Activated naive CD8-positive, alpha-beta T cell treated with anti-CD3 and anti-CD28 coated beads for 36 hours (primary cell): Measurements from ENCODE around the gene XYLT1. TPM values are rescaled to one million over a fixed set of nuclear protein-coding genes. Genes with fewer than 3 reads are reported as not detected.
A peak's percentile ranks its signal among the peaks of the same experiment; 100 is the strongest.

Experiments
- DNase-seq: peaks from one replicate; pipeline ENCODE4 v3.0.0; 2021
- H3K27ac Mint-ChIP-seq: one replicate; pipeline ENCODE4 v1.8.0; 2022; ENCODE audit warnings: mild to moderate bottlenecking, moderate library complexity, mixed read lengths
- H3K27me3 Mint-ChIP-seq: one replicate; pipeline ENCODE4 v1.8.0; 2022; ENCODE audit warnings: mild to moderate bottlenecking, mixed read lengths
- H3K36me3 Mint-ChIP-seq: one replicate; pipeline ENCODE4 v1.8.0; 2021; ENCODE audit warnings: mild to moderate bottlenecking, mixed read lengths
- H3K4me1 Mint-ChIP-seq: one replicate; pipeline ENCODE4 v1.8.0; 2021; ENCODE audit warnings: mixed read lengths
- H3K4me3 Mint-ChIP-seq: one replicate; pipeline ENCODE4 v1.8.0; 2022; ENCODE audit warnings: mild to moderate bottlenecking, moderate library complexity, mixed read lengths
- H3K9me3 Mint-ChIP-seq: one replicate; pipeline ENCODE4 v1.8.0; 2022; ENCODE audit warnings: mixed read lengths
- total RNA-seq, 2 experiments: library from RNA; stranded (reverse); gene quantifications; one replicate each; pipeline ENCODE4 v1.2.3, GENCODE V29; 2021

Gene XYLT1
- total RNA-seq, 2 experiments from 2014 or later = 4.1 to 4.6 TPM

GRCh38 chr16:17365591-17366298 is 105.0 kb downstream of the XYLT1 start:
- peaks cover 18% of the 10 kb centered on the region for H3K36me3 Mint-ChIP-seq
- peaks cover 9% of the 10 kb centered on the region for H3K9me3 Mint-ChIP-seq
- peak overlapping the region; percentile 16 for H3K27ac Mint-ChIP-seq
- peaks cover 95% of the 10 kb centered on the region for H3K4me1 Mint-ChIP-seq
- H3K27me3 Mint-ChIP-seq = no peaks in the 10 kb centered on the region
- DNase-seq = no peak
- H3K4me3 Mint-ChIP-seq = no peak overlapping the region

- Mint-ChIP-seq H3K9me3 (peaks cover 9% of the 10 kb centered on the region), H3K27ac (peak overlapping the region; percentile 9), H3K36me3 (peaks cover 18% of the 10 kb centered on the region), H3K4me3 (no peak overlapping the region), H3K4me1 (peaks cover 95% of the 10 kb centered on the region), H3K27me3 (no peaks in the 10 kb centered on the region)
- DNase-seq = no peak
Observed at GRCh38 chr16:17365211-17365541, 105.6 kb downstream of the XYLT1 start.

- Mint-ChIP-seq H3K27me3 (no peaks in the 10 kb centered on the region), H3K4me1 (peaks cover 95% of the 10 kb centered on the region)
Observed at GRCh38 chr16:17364319-17365210, 106.2 kb downstream of the XYLT1 start.

GRCh38 chr16:17362946-17363345 is 107.8 kb downstream of the XYLT1 start:
- H3K27ac Mint-ChIP-seq = peak overlapping the region; percentile 32
- DNase-seq = no peak
- peaks cover 95% of the 10 kb centered on the region for H3K4me1 Mint-ChIP-seq
- peaks cover 12% of the 10 kb centered on the region for H3K36me3 Mint-ChIP-seq
- no peaks in the 10 kb centered on the region for H3K27me3 Mint-ChIP-seq
- peaks cover 9% of the 10 kb centered on the region for H3K9me3 Mint-ChIP-seq
- H3K4me3 Mint-ChIP-seq = no peak overlapping the region

More at GRCh38 chr16:17364319-17365210, 106.2 kb downstream of the XYLT1 start:
- peaks cover 18% of the 10 kb centered on the region for H3K36me3 Mint-ChIP-seq
- H3K9me3 Mint-ChIP-seq = peaks cover 9% of the 10 kb centered on the region
- peak overlapping the region; percentile 82 for H3K27ac Mint-ChIP-seq
- peak; percentile 43 for DNase-seq
- peak overlapping the region; percentile 51 for H3K4me3 Mint-ChIP-seq

- peaks cover 92% of the 10 kb centered on the region for H3K4me1 Mint-ChIP-seq
- H3K27ac Mint-ChIP-seq = no peak overlapping the region
- peaks cover 7% of the 10 kb centered on the region for H3K9me3 Mint-ChIP-seq
- peaks cover 6% of the 10 kb centered on the region for H3K36me3 Mint-ChIP-seq
- no peak overlapping the region for H3K4me3 Mint-ChIP-seq
- H3K27me3 Mint-ChIP-seq = no peaks in the 10 kb centered on the region
- DNase-seq = no peak
Observed at GRCh38 chr16:17362183-17362582, 108.6 kb downstream of the XYLT1 start.

- DNase-seq = no peak
- H3K9me3 Mint-ChIP-seq = peaks cover 4% of the 10 kb centered on the region
- H3K27me3 Mint-ChIP-seq = no peaks in the 10 kb centered on the region
- H3K4me3 Mint-ChIP-seq = no peak overlapping the region
- peak overlapping the region; percentile 25 for H3K27ac Mint-ChIP-seq
- H3K36me3 Mint-ChIP-seq = peaks cover 3% of the 10 kb centered on the region
- peaks cover 79% of the 10 kb centered on the region for H3K4me1 Mint-ChIP-seq
Observed at GRCh38 chr16:17360693-17361122, 110.1 kb downstream of the XYLT1 start.

- H3K4me1 Mint-ChIP-seq = peaks cover 71% of the 10 kb centered on the region
- peaks cover 3% of the 10 kb centered on the region for H3K36me3 Mint-ChIP-seq
- peak overlapping the region; percentile 80 for H3K27ac Mint-ChIP-seq
- peak; percentile 62 for DNase-seq
- H3K9me3 Mint-ChIP-seq = peaks cover 4% of the 10 kb centered on the region
- no peak overlapping the region for H3K4me3 Mint-ChIP-seq
- no peaks in the 10 kb centered on the region for H3K27me3 Mint-ChIP-seq
Observed at GRCh38 chr16:17359788-17360390, 110.9 kb downstream of the XYLT1 start.

- DNase-seq = no peak
- peaks cover 4% of the 10 kb centered on the region for H3K9me3 Mint-ChIP-seq
- no peaks in the 10 kb centered on the region for H3K27me3 Mint-ChIP-seq
- H3K4me1 Mint-ChIP-seq = peaks cover 60% of the 10 kb centered on the region
- peak overlapping the region; percentile 80 for H3K27ac Mint-ChIP-seq
- peaks cover 3% of the 10 kb centered on the region for H3K36me3 Mint-ChIP-seq
- H3K4me3 Mint-ChIP-seq = no peak overlapping the region
Observed at GRCh38 chr16:17358846-17359245, 111.9 kb downstream of the XYLT1 start.

- Mint-ChIP-seq H3K9me3 (peaks cover 4% of the 10 kb centered on the region), H3K27me3 (no peaks in the 10 kb centered on the region), H3K4me1 (peaks cover 57% of the 10 kb centered on the region), H3K4me3 (no peak overlapping the region), H3K27ac (no peak overlapping the region), H3K36me3 (peaks cover 3% of the 10 kb centered on the region)
- DNase-seq = no peak
Observed at GRCh38 chr16:17358355-17358754, 112.4 kb downstream of the XYLT1 start.

- H3K36me3 Mint-ChIP-seq = peaks cover 3% of the 10 kb centered on the region
- no peak overlapping the region for H3K4me3 Mint-ChIP-seq
Observed at GRCh38 chr16:17357307-17358062, 113.3 kb downstream of the XYLT1 start.

GRCh38 chr16:17356243-17356933 is 114.4 kb downstream of the XYLT1 start:
- Mint-ChIP-seq H3K27ac (no peak overlapping the region), H3K36me3 (no peaks in the 10 kb centered on the region), H3K9me3 (peaks cover 4% of the 10 kb centered on the region), H3K4me1 (peaks cover 49% of the 10 kb centered on the region), H3K4me3 (no peak overlapping the region), H3K27me3 (no peaks in the 10 kb centered on the region)
- no peak for DNase-seq

More at GRCh38 chr16:17357307-17358062, 113.3 kb downstream of the XYLT1 start:
- H3K27me3 Mint-ChIP-seq = no peaks in the 10 kb centered on the region
- peaks cover 4% of the 10 kb centered on the region for H3K9me3 Mint-ChIP-seq
- H3K4me1 Mint-ChIP-seq = peaks cover 50% of the 10 kb centered on the region
- H3K27ac Mint-ChIP-seq = no peak overlapping the region
- DNase-seq = no peak

GRCh38 chr16:17354685-17355084 is 116.1 kb downstream of the XYLT1 start:
- peaks cover 32% of the 10 kb centered on the region for H3K4me1 Mint-ChIP-seq

GRCh38 chr16:17354141-17354601 is 116.6 kb downstream of the XYLT1 start:
- Mint-ChIP-seq H3K9me3 (no peaks in the 10 kb centered on the region), H3K4me3 (no peak overlapping the region), H3K27me3 (no peaks in the 10 kb centered on the region), H3K36me3 (peaks cover 3% of the 10 kb centered on the region), H3K4me1 (peaks cover 29% of the 10 kb centered on the region), H3K27ac (no peak overlapping the region)
- DNase-seq = no peak

More at GRCh38 chr16:17354685-17355084, 116.1 kb downstream of the XYLT1 start:
- Mint-ChIP-seq H3K27me3 (no peaks in the 10 kb centered on the region), H3K9me3 (no peaks in the 10 kb centered on the region), H3K36me3 (peaks cover 3% of the 10 kb centered on the region), H3K27ac (no peak overlapping the region), H3K4me3 (no peak overlapping the region)
- no peak for DNase-seq

- Mint-ChIP-seq H3K4me1 (peaks cover 28% of the 10 kb centered on the region), H3K36me3 (peaks cover 8% of the 10 kb centered on the region), H3K27me3 (no peaks in the 10 kb centered on the region), H3K9me3 (no peaks in the 10 kb centered on the region), H3K27ac (no peak overlapping the region), H3K4me3 (no peak overlapping the region)
- DNase-seq = no peak
Observed at GRCh38 chr16:17353561-17353960, 117.2 kb downstream of the XYLT1 start.
